Activated CD4-positive, alpha-beta T cell treated with anti-CD3 and anti-CD28 coated beads for 4 hours (primary cell): Measurements from ENCODE around the gene LRRC61.

Source experiments
- DNase-seq, 2 donors: peaks; one replicate each; pipeline ENCODE4 v3.0.0-alpha.2; 2020

Gene LRRC61

GRCh38 chr7:150333659-150334058 lies 10.5 kb downstream of the LRRC61 start:
- DNase-seq = no peak

- no peak for DNase-seq
These were observed 11.0 kb downstream of the LRRC61 start for GRCh38 chr7:150334108-150334507.

GRCh38 chr7:150335108-150335773 lies 12.1 kb downstream of the LRRC61 start:
- DNase-seq = no peak

GRCh38 chr7:150335774-150336112 lies 12.6 kb downstream of the LRRC61 start:
- no peak for DNase-seq

- DNase-seq = no peak
These were observed 13.6 kb downstream of the LRRC61 start for GRCh38 chr7:150336746-150337145.

GRCh38 chr7:150337179-150337578 lies 14.0 kb downstream of the LRRC61 start:
- no peak for DNase-seq

GRCh38 chr7:150337659-150338081 lies 14.5 kb downstream of the LRRC61 start:
- no peak for DNase-seq

- DNase-seq = no peak
These were observed 15.1 kb downstream of the LRRC61 start for GRCh38 chr7:150338166-150338829.

- no peak for DNase-seq
These were observed 16.3 kb downstream of the LRRC61 start for GRCh38 chr7:150339409-150339809.

GRCh38 chr7:150340024-150340749 lies 17.0 kb downstream of the LRRC61 start:
- no peak for DNase-seq

- no peak for DNase-seq
These were observed 17.7 kb downstream of the LRRC61 start for GRCh38 chr7:150340875-150341262.

- no peak for DNase-seq
These were observed 18.3 kb downstream of the LRRC61 start, which contains the start of gene RARRES2 for GRCh38 chr7:150341263-150342120. TSS of gene RARRES2 (minus strand) at chr7:150341629. CDS start at chr7:150340609, 1,020 bp downstream.

GRCh38 chr7:150342121-150342408 lies 18.9 kb downstream of the LRRC61 start:
- DNase-seq = no peak

- DNase-seq = no peak
These were observed 20.1 kb downstream of the LRRC61 start for GRCh38 chr7:150343225-150343624.

GRCh38 chr7:150344299-150344698 lies 21.1 kb downstream of the LRRC61 start:
- no peak for DNase-seq

- DNase-seq = no peak
These were observed 21.9 kb downstream of the LRRC61 start for GRCh38 chr7:150345012-150345411.

GRCh38 chr7:150346922-150347321 lies 23.8 kb downstream of the LRRC61 start:
- no peak for DNase-seq

GRCh38 chr7:150351587-150352194 lies 28.5 kb downstream of the LRRC61 start:
- DNase-seq = no peak

- no peak for DNase-seq
These were observed 32.5 kb downstream of the LRRC61 start for GRCh38 chr7:150355666-150356059.

- peak in 1 of 2 donors; percentile 28 for DNase-seq
These were observed 33.2 kb downstream of the LRRC61 start for GRCh38 chr7:150356265-150356897.

- peak; percentile 66 to 75 for DNase-seq
These were observed 34.1 kb downstream of the LRRC61 start for GRCh38 chr7:150357270-150357669.

GRCh38 chr7:150357771-150358427 lies 34.7 kb downstream of the LRRC61 start:
- DNase-seq = no peak
